SIG-M5 (cell line): ENCODE measurements around the gene OR8B4.
"Not testable (repeated sequence)": the region's sequence is repeated elsewhere in the genome, so short reads cannot be mapped to it uniquely, and the experiment has no call there.

ENCODE experiments used
- DNase-seq: peaks from one replicate; lab custom pipeline; 2025; lab: John Stamatoyannopoulos, UW

OR8B4 gene, protein sequence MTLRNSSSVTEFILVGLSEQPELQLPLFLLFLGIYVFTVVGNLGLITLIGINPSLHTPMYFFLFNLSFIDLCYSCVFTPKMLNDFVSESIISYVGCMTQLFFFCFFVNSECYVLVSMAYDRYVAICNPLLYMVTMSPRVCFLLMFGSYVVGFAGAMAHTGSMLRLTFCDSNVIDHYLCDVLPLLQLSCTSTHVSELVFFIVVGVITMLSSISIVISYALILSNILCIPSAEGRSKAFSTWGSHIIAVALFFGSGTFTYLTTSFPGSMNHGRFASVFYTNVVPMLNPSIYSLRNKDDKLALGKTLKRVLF

DNA sequence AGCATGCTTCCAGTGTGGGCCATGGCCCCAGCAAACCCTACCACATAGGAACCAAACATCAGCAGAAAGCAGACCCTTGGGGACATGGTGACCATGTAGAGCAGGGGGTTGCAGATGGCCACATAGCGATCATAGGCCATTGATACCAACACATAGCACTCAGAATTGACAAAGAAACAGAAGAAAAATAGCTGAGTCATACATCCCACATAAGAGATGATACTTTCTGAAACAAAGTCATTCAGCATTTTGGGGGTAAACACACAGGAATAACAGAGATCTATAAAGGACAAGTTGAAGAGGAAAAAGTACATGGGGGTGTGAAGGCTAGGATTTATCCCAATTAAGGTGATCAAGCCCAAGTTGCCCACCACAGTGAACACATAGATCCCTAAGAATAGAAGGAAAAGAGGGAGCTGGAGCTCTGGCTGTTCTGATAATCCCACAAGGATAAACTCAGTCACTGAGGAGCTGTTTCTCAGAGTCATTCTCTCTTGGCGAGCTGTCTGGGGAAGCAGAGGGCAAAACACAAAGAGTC is at the start of gene OR8B4:
TSS of gene OR8B4 (minus strand) at position 488 of the 538 bp plus-strand sequence. CDS start at position 488, 0 bp downstream.
- no peak for DNase-seq

GRCh38 chr11:124474079-124474478 is 49.4 kb upstream of the OR8B4 start:
- no peak for DNase-seq

- no peak for DNase-seq
These were observed 48.8 kb upstream of the OR8B4 start for GRCh38 chr11:124473476-124473875.

DNA sequence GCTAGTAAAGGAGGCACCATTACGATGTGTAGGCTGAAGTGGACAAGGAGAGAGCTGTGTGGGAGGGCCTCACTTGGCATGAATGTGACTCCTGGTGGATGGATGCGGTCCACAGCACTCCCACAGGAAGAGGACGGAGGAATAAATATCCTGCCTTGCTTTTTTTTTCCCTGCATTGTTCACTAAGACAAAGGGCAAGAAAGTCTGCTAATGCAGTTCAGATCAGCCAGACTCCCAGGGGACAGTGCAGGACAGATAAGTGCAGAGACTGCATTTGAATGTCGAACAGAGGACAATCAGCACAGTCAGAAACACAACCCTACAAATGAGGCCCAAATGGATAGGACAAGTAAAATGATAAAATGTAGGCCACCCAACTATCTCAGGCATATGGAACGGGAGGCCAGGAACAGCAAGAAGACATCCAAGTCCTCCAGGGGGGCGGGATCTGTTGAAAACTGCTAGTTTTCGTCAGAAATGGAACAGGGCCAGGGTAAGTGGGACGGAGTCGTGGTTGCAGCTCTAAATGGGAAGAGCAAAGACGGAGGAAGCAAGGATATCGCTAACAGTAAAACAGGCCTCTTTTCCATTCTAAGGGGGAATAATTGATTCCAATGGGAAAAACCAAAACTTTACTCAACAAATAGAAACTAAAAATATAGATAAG is 46.0 kb upstream of the OR8B4 start:
- no peak for DNase-seq

DNA sequence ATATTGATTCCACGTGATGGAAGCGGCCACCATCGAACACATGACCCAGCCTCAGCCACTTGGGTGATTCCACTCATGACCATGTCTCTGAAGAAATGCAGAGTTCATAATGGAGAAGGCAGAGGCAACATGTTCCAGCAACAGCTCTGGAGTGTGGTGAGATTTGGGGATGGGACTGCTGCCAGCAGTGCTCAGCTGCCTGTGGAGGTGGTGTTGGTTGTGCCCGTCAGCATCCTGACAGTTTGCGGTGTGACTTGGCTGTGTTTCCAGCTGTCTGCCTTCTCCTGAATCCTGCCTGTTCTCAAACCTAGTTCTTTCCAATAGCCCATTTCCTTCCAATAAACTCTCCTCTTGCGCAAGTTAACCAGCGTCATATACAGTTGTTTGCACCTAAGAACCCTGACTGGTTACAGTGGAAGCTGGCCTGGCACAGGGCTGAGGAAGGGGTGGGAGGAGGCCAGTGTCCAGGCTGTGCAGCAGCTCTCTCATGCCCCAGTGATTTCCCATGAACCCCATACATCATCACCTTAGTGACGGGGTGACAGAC is 42.8 kb upstream of the OR8B4 start:
- no peak for DNase-seq

DNA sequence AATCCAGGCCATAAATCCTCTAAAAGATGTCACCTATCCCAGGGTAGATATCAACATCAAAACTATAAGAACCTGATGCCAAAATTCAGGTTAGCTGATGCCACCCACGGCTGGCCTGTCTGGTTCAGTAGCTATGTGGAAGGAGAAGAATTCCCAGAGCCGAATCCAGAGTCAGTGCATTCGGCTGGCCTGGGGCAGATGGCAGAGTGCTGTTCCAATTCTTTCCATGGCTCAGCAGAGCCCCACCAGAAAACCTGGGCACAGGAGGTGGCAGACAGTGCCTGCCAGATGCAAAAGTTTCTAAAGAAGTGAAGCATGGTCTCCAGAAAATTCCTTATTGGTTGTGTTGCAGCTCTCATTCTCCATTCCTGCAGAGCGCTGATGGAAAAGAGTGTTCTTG is 40.7 kb upstream of the OR8B4 start:
- DNase-seq = no peak

GRCh38 chr11:124463990-124464389 is 39.3 kb upstream of the OR8B4 start:
- no peak for DNase-seq

DNA sequence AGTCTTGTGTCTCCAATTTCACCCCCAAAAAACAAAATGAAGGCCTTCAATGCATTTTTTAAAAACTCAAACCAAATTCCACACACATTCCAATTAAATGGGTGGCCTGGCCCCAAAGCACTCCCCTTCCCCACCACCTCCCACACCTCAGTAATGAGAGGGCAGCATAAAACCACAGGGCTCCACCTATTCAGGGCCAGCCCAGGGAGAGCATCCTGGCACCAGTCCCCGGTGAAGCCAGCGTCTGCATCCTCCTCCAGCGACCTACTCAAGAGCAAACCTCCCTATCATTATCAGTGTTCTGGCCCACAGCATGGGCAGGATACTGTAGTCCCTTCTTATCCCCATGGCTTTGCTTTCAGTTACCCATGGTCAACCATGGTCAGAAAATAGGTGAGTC is 38.7 kb upstream of the OR8B4 start:
- DNase-seq = no peak

GRCh38 chr11:124460459-124460858 is 35.8 kb upstream of the OR8B4 start:
- no peak for DNase-seq

- not testable (repeated sequence) for DNase-seq
These were observed 34.7 kb upstream of the OR8B4 start for GRCh38 chr11:124459379-124459778.

- DNase-seq = no peak
These were observed 29.9 kb upstream of the OR8B4 start for GRCh38 chr11:124454552-124454951.

GRCh38 chr11:124446916-124447315 is 22.2 kb upstream of the OR8B4 start:
- DNase-seq = no peak

- no peak for DNase-seq
These were observed 21.0 kb upstream of the OR8B4 start, which contains the start of gene OR8B8 for GRCh38 chr11:124445646-124446150. TSS of gene OR8B8 (minus strand) at chr11:124445696. CDS start at chr11:124441085, 4,611 bp downstream.

DNA sequence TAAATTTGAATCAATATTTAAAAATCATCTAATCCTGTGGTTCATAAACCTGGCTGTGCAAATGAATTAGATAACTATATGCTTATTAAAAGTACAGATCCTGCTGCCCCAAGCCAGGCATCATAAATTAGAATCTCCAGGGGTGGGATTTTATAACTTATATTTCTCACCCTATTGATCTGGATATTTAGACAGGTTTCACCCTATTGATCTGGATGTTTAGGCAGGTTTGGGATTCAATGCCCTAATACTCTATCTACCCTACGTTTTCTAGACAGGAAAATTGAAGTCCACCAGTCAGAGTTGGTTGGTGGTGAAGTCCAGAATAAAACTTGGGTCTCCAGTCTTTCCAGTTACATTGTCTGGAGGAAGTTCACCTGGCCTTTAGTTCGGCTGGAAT is 18.2 kb upstream of the OR8B4 start:
- DNase-seq = no peak

DNA sequence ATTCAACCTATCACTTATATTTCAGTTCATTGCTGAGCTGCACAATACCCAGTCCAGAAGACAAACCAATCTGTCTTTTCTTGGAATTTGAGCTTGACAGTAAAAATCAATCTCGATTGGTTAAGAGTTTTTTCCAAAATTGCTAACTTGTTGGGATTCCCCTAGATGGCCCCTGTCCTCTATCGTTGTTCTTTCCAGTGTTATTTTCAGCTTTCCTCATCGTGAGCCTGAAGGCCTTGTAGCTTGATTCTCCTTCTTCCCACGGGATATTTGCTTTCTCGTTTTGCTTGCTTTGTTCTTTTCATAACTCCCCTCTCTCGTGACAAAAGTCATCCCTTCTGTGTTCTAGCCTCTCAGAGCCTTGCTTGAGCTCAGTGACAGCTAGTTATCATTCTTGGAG is 17.8 kb upstream of the OR8B4 start:
- DNase-seq = no peak

DNA sequence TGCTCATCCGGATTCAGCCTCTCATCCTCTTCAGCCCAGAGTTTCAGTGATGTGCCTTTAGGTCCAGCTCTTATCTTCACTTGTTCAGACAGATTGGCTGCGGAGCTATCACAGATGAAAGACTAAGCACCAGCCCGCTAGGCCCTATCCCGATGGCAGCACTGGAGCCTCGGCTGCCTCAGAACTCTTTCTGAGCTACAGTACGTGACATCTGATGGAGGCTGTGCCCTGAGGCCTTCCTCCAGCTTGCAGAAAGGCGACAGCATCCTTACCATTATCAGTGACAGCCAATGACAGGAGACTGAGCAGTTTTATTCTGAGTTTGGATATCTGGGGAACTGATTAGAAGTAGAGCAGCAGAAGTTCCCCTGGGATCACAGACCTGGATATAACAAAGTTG is 16.8 kb upstream of the OR8B4 start:
- DNase-seq = no peak

DNA sequence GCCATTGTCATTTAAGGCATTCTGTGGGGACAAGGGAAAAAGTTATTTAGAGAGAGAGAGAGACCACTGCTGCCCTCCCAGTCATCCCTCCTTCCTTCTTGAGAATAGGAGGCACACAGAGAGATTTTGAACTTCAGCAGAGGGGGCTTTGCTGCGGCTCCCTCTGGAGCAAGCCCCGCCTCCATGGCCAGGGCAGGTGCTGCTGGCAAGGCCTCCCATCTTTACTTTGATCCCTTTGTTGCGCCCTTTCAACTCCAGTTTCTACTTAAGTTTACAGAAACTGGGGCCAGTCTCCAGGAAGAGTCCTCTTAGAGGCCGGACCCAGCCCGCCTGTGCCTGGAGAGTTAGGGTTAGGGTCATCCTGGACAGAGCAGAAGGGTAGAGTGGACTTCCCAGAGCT is 16.4 kb upstream of the OR8B4 start:
- DNase-seq = no peak

DNA sequence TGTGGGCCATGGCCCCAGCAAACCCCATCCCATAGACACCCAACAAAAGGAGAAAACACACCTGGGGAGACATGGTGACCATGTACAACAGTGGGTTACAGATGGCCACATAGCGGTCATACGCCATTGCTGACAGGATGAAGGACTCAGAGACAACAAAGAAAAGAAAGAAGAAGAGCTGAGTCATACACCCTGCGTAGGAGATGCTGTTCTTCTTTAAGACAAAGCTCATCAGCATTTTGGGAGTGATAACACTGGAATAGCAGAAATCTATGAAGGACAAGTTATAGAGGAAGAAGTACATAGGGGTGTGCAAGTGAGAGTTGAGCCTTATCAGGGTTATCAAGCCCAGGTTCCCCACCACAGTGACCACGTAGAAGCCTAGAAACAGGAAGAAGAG is 15.9 kb upstream of the OR8B4 start:
- DNase-seq = no peak

DNA sequence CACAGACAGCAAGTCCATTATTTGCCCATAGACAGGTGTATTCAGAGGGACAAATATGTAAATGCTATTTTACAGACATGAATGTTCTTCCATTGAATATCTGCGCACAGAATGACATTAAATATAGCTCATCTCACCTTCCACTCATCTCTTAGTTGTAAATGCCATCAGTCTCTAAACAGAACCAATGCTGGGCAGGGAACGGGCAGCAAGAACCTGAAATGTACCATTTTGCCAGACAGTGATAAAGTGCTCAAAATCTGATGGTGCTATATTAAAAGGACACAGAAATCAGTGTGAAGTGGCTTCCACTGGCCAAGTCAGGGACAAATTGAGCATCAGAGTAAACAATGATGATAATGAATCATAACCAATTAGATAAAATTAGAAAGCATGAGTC is 10.0 kb upstream of the OR8B4 start:
- no peak for DNase-seq

DNA sequence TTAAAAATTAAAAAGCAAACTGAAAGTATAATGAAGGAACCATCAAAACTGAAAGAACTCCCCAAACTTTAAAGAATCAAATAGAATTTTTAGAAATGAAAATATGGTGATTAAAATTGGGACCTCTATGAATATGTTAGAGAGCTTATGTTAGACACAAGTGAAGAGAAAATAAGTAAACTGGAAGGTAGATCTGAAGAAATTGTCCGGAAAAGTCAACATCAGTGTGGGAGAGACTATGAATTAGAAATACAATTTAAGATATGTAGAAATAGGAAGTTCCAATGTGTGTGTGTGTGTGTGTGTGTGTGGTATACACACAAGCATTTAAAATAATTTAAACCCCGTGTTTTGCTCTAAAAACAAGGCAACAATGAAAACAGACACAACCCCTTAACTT is 4.9 kb upstream of the OR8B4 start:
- DNase-seq = no peak

GRCh38 chr11:124421043-124421442 is 3.6 kb downstream of the OR8B4 start:
- DNase-seq = no peak

- DNase-seq = no peak
These were observed 9.2 kb downstream of the OR8B4 start for GRCh38 chr11:124415356-124415923.

DNA sequence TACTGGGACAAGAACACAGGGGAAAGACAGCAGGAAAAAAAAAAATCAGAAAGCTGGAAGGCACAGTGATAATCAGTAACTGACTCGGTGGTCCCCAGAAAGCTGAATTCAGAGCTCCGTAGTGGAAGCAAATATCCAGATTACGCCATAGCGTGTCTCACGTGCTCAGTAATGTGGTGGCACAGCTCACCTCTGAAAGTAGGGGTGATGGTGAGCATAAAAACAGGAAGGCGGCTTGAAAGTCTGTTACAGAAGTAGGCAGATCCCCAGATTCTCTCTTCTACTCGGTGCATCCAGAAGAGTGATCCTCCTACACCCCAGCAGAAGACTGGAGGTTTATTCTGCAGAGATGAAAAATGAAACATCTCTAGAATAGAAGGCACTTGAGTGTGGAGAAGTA is 14.8 kb downstream of the OR8B4 start:
- no peak for DNase-seq
